T-helper 1 cell (primary cell): ENCODE data around the gene RPS16.

Experiments used
- DNase-seq, 5 donors: peaks; one replicate each; pipeline ENCODE4 v3.0.0-alpha.2; 2012 to 2020

The RPS16 gene

DNA sequence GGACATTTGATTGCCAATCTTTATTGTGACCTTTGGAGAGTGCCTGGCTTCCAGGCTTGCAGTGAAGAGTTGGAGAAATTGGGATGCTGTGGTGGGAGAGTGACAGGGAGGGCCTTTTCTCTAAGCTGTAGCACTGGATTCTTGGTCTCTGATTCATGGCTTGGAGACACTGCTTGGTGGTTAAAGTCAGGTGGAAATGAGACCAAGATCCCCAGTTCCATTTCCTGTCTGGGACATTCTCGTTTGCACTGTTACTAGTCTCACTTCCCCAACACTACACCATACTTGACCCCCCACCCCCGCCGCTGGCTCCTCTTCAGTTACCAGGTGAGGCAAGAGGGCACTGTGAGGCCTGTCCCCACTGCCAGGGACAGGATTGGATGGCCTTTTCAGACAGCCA is 12.5 kb upstream of the RPS16 start:
- DNase-seq, result no peak

DNA sequence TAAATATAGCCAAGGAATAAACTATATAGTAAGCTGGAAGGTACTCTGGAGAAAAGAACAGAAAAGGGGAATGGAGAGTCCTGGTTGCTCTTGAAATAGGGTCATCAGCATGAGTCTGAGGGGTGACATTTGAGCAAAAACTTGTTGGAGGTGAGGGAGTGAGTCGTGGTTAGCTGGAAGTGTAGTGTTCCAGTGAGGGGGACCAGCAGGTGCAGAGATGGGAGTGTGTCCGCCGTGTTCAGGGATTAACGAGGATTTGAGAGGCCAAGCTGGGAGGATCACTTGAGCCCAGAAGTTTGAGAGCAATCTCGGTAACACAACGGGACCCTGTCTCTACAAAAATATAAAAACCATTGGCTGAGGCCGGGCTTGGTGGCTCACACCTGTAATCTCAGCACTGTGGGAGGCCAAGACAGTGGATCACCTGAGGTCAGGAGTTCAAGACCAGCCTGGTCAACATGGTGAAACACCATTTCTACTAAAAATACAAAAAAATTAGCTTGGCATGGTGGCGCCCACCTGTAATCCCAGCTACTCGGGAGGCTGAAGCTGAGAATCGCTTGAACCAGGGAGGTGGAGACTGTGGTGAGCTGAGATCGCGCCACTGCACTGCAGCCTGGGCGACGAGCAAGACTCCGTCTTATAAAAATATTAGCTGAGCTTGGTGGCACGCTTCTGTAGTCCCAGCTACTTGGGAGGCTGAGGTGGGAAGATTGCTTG is 10.8 kb upstream of the RPS16 start:
- DNase-seq, result no peak

DNA sequence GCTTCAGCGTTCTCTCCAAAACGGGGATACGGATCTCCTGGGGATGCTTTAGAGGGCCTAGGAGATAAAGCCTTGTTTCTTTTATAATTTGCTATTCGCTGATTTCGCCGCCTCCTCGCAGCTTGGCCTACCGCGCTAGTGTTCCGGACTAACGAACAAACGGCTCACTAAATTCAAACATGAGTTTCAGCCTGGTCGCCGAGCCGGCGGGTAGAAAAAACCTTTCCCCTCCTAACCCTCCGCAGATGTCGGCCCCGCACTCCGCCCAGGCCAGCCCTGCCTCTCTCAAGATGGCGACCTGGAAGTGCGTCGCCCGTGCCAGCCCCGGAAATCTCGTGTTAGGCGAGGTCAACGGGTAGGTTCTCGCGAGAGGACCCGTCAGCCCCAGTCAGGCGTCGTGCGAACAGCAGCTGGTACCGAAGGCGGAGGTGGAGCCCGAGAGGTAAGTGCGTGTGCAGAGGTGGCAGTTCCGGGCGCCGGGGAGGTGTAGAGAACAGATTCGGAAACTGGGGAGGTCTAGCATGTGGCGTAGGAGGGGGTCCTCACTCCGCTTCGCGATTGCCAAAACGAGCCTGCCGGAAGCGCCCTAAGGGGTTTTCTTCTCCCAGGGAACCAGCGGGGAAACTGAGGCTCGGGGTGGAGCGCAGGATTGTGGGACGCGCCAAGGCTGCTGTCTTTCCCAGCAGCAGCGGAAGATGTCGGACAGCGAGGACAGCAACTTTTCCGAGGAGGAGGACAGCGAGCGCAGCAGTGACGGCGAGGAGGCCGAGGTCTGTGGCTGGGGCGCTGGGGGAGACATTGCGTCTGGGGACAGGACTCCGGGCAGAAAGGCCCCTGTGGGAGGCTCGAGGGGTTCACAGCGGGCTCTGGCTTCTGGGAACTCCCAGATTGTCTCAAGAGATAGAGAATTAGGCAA is 9.7 kb upstream of the RPS16 start, which contains the start of gene SUPT5H:
SUPT5H (plus strand) TSS at position 387 of the 916 bp plus-strand sequence; CDS start at position 696, 309 bp downstream.
- peak; percentile 95 to 99 (median 98) for DNase-seq

DNA sequence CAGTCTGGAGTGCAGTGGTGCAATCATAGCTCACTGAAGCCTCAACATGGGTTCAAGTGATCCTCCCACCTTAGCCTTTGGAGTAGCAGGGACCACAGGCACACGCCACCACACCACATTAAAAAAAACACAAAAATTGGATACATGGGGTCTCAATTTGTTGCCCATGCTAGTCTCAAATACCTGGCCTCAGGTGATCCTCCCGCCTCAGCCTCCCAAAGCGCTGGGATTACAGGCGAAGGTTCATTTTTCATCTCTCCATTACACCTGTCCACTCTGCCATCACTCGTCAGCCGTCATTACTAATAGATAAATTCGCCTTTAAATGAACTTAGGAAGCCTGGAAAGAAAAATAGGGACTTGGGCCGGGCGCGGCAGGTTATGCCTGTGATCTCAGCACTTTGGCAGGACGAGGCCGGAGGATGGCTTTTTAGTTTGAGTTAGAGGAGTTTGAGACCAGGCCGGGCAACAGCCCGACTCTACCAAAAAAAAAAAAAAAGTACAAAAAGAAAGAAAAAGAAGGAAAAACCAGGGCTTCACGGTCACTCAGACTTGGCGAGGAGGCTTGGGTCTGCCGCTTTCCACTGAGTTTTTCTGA is 8.9 kb upstream of the RPS16 start:
- no peak for DNase-seq

GRCh38 chr19:39438270-39438934 is 2.7 kb upstream of the RPS16 start:
- no peak for DNase-seq

DNA sequence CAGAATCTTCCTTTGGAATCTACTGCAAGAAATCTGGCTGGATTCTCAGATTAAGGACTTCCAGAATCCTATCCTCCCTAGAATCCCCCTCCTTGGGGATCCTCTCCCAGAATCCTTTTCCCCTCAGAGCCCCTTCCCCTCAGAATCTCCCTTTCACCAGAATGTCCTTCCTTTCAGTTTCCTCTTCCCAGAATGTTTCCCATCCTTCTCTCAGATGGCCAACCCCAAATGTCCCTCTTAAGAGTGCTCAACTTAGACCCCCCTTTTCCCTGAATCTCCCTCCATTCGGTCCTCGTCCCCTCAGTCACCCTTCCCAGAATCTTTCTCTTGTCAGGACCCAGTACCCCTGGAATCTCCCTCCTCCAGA is 584 bp upstream of the RPS16 start:
- DNase-seq, result no peak

DNA sequence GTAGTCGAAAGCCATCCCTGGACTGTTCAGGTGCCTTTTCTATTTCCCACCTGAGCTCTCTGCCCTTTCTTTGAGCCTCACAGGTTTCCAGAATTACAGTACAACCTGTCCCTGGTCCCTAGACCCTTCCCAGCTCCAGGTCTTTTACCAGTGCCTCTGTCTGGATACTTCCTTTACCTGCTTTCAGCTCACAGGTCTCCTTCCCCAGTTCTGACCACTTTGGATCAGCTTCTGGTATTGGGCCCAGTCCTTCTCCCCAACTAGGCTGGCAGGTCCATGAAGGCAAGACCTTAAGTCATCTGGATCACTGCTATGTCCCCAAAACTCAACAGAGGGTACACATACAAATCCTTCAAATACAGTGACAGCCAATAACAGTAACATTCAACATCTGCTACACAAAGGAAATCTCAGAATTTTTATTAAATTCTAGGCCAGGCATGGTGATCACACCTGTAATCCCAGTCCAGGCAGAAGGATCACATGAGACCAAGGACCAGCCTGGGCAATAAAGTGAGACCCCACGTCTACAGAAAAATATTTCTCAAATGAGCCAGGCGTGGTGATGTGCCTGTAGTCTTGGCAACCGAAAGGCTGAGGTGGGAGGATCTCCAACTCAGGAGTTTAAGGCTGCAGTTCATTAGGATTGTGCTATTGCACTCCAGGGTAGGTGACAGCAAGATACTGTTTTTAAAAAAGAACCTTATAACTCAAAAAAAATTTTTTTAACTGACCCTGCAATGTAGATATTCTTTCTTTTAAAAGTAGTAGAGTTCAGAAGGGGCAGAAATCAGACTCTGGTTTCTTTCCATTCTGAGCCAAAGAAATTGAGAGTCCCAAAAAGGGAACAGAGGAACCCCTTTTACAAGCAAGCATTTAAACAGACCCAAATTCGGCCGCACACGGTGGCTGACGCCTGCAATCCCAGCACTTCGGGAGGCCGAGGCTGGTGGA is 1.3 kb downstream of the RPS16 start:
- DNase-seq, result no peak

GRCh38 chr19:39433480-39434079 is 2.2 kb downstream of the RPS16 start:
- DNase-seq, result no peak

- DNase-seq, result no peak
Observed at GRCh38 chr19:39432677-39433025, 3.1 kb downstream of the RPS16 start.

- DNase-seq, result peak; percentile 55 to 95 (median 72)
Observed at GRCh38 chr19:39430675-39431593, 4.8 kb downstream of the RPS16 start.

DNA sequence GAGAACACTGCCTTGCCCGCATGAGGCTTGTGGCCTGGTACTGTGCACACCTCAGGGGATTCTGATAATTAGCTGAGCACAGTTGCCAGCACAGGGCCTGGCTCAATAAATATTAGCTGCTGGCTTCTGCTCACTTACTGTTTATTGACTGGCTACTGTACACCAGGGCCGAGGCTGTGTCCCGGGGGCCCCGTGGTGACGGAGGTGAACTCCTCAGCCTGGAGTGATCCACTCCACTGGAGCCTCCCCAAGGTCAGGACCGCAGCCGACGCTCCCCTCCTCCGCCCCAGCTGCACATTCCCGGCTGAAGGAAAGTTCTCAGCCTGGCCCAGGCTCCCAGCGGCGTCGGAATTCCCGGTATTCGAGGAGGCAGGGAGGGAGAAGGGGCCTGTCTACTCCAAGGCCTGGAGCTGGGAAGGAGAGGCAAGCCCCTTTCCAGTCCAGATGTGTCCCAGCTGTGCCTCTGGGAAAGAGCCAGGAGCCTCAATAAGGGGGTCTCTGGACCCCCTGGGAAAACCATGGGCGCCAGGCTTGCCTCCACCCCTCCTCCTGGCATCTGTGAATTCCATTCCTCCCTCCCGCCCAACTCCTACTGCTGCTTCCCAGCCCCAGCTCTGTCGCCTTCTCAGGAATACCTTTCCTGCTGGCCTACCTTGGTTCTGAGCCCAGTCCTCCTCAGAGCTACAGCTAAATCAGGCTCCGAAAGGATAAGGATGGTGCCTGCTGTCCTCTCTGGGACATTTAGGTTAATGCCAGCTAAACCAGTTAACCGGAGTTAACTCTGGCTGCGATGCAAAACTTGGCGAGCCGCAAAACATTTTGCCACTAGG is 7.3 kb downstream of the RPS16 start:
- no peak for DNase-seq

- no peak for DNase-seq
Observed at GRCh38 chr19:39427707-39428106, 8.0 kb downstream of the RPS16 start.

DNA sequence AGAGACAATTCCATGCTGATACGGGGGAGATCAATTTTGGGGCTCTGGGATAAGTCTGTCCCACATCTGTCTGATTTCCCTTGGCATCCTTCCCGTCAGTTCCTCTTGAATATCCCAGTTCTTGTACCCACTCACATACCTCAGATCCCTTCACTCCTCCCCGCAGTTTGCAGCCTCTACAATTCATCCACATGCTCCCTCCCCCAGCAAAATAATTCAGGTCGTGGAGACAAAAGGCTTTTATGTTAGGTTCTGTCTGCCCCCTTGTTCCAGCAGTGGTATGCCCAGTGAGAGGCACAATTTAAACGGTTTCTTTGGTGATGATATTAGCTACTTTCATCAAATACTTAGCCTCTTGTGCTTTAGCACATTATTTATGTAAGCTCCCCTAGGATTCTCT is 9.6 kb downstream of the RPS16 start:
- no peak for DNase-seq

DNA sequence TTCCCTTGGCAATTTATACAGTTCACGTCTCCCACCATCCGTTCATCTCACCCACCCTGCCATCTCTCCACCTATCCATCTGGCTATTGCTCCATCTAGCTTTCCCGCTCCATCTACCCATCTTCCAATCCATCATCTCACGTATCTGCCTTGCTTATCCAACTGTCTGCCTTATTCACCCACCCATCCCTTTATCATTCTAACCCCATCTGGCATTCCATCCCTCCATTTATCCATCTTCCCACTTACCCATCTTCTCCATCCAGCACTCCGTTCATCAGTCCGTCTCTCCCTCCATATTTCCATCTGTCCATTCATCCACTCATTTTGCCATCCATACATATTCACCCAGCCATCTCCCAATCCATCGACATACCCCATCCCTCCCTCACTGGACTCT is 10.0 kb downstream of the RPS16 start:
- DNase-seq, result no peak

- no peak for DNase-seq
Observed at GRCh38 chr19:39424934-39425333, 10.8 kb downstream of the RPS16 start.

DNA sequence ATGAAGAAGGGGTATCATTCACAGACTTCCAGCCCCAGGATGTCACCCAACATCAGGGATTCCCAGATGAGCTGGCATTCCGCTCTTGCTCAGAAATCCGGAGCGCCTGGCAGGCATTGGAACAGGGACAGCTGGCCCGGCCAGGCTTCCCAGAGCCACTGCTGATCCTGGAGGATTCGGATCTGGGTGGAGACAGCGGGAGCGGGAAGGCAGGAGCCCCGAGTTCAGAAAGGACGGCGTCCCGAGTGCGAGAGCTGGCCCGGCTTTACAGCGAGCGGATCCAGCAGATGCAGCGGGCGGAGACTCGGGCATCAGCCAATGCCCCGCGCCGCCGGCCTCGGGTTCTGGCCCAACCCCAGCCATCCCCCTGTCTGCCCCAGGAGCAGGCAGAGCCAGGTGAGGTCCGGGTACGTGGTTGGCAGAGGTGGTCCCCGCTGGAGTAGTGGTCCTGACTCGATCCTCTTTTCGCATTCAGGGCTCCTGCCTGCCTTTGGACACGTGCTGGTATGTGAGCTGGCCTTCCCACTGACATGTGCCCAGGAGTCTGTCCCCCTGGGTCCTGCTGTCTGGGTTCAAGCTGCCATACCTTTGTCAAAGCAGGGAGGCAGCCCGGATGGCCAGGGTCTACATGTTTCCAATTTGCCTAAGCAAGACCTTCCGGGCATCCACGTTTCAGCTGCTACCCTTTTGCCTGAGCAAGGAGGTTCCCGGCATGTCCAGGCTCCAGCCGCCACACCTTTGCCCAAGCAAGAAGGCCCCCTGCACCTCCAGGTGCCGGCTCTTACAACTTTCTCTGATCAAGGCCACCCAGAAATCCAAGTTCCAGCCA is 12.3 kb downstream of the RPS16 start:
- no peak for DNase-seq

- DNase-seq, result no peak
Observed at GRCh38 chr19:39422020-39422419, 13.7 kb downstream of the RPS16 start.

DNA sequence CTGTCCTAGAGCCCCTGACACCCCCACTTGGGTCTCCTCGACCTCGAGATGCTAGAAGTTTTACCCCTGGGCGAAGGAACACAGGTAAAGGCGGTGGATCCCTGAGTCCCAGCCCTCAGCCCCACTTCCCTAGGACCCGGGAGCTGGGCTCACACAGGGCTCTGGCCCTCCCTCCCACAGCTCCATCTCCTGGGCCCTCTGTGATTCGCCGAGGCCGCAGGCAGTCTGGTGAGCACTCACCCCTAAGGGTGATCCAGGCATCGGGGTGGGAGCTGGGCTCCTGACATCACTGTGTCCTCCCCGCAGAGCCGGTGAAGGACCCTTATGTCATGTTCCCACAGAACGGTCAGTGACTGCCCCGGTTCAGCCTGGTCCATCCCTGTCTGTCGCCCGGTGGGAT is 15.0 kb downstream of the RPS16 start:
- DNase-seq, result no peak
